ENCODE data around the gene ZPLD1.

The ZPLD1 gene

DNA sequence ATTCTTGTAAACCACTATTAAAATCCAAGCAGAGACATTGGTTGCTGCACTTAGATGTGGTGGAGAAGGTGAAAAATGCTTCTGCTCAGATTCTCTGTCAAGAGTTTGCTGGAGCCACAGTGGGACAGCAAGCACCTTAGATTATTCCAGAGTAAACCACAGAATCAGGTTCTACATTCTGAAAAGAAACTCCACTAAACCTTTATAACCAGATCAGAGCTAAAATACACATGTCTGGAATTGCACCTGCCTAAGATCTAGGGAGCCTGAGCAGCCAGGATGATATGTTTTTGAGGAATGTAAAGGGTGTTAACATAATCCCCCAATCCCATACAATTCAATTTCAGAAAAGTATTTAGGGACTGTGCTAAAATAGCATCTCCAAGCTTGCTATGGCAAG is at the start of gene ZPLD1:
Gene ZPLD1, plus strand, starts transcription at position 301 of the 400 bp plus-strand sequence. CDS start 3,473 bp downstream, outside the sequence.
- no peak for DNase-seq (ENCODE audit: low read depth)

DNA sequence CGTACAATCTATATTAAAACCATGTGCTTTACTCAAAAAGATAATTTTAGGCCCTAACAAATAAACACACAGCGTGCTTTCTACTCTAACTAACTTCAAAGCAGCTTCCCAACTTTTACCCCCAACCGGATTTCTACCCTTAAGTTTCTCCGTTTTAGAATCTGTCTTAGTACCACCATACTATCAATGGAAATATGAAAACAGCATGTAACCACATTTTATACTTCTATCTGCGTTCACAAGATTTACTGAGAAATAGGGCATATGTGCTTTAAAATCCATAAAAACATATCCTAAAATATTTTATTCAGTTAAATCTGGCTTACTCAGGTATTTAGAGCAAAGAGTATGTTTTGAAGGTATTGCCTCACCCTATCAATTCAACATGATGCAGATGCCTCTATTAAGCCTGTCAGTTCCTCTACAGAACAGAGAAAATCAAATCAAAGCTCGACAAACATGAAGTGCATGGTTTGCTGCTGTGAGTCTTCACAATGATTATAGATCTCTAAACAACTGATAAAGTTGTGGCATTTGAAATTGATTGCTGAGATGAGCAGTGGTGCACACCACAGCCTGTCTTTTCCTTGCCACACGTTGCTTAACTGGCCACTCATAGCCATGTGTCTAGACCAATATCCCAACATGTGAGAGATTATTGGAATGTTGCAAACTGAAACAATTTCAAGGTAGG is 44.5 kb upstream of the ZPLD1 start:
- no peak for DNase-seq (ENCODE audit: low read depth)

DNA sequence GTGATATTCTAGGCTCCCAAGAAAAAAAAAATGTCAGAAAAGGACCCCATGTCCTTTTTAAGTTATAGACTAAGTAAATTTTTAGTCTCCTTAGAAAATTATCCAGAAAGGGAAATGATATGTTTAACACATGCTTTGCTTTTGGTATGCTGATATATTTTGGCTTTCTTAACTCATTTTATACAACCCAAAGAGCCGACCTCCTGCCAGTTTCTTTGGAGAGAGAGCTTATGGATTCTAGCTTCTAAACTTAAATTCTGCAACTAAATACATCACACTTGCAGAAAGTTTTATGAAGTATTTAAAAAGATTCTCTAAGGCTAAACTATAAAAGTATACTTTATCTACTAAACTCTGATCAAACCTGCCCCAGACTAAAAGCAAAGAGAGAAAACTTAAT is 43.9 kb upstream of the ZPLD1 start:
- DNase-seq (ENCODE audit: low read depth) = no peak

DNA sequence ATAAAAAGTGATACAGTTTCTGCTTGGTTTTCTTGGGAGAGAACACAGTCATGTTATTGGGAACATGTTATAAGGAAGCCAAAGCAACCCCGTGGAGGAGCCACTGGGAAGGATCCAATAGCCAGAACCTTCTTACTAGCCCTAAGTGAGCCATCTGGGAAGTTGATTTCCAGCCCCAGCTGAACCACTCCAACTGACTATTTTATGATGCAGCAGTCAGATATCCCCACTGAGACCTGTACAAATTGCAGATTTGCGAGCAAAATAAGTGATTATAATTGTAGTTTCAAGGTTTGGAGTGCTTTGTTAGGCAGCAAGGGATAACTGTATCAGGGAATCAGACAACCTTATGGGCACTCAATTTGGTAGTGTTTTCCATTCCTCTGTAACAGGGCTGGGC is 43.3 kb upstream of the ZPLD1 start:
- DNase-seq (ENCODE audit: low read depth) = no peak

DNA sequence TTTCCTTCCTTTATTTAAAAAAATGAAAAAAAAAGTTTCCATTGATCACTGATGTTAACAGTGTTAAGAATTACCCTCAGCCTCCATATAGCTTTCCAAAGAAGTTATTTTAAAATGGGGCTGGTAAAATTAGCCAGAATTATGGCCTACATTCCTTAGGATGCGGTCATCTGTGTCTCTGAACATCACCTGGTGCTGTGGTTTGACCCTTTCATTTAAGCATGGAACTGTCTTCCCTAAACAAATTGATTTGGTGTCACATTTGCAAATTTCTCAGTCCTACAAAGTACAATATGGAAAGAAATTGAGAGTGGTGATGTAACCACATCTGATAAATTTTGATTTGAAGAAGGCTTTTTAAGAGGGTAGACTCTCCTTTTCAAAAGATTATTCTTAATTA is 40.3 kb upstream of the ZPLD1 start:
- no peak for DNase-seq (ENCODE audit: low read depth)

DNA sequence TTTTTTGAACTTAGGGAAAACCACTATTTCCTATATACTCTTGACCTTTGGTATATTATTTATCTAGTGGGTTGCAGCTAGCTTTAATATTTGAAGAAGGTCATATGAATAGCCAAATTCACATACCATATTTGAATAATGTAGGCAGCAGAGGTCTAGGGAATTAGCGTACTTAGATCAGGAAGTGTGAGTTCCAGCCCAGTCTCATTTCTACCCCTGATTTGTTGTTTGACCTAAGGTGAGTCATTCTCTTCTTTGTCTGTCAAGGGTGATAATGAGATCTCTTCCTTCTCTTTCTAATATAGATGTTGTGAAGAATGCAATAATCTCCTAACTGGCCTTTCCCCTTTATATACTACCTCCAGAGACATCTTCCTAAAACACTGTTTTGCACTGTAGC is 36.6 kb upstream of the ZPLD1 start:
- DNase-seq (ENCODE audit: low read depth) = no peak

DNA sequence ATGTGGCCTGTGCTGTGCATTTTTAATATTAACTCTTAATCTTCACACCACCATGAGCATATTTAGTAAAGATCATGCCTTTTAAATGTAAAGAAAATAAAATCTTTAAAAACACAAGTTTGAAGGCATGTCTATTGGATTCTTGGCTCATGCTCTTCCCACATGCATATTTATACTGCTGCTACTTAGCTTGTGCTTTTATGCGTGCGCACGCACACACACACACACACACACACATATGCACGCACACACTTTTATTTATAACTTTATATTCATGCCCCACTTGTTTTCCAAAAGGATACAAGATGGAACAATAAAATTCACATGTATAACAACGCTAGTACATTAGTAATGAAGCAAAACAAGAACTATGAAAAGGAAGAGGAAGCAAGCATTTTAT is 36.1 kb upstream of the ZPLD1 start:
- DNase-seq (ENCODE audit: low read depth) = no peak

DNA sequence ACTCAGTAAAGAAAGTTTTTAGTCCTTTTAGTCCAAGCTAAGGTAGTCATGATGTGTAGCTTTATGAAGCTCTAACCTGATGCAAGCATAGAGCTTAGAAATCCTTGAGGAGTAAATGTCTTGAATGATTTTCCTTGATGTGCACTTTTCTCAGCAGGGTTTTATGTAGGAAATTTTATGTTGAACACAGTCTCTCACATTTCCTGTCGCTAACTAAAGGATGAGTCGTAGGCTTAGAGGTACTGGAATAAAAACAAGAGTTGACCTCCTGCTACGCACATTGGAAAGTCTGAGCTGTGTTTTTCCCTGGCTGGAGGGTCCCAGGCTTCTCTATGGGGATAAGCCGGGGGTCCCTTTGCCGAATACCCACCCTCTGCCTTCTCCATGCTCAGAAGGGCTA is 34.7 kb upstream of the ZPLD1 start:
- DNase-seq (ENCODE audit: low read depth) = peak; percentile 50

DNA sequence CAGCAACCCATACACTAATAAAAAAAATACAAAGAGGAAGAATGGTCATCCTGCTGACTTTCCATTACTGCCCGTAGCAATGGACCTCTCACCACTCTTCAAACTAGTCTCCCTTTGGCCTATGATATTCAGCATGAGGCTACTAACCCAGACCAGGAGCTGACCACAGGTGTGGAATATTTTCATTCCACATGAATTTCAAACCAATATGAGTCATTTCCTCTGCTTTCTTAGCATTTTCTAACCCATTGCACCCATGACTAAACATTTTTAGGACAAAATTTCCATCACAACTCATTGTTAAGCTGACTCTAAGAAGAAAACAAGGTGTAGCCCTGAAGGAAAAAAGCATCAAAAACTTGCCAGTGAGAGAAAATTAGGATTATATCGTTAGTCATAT is 34.0 kb upstream of the ZPLD1 start:
- peak; percentile 86 for DNase-seq (ENCODE audit: low read depth)

DNA sequence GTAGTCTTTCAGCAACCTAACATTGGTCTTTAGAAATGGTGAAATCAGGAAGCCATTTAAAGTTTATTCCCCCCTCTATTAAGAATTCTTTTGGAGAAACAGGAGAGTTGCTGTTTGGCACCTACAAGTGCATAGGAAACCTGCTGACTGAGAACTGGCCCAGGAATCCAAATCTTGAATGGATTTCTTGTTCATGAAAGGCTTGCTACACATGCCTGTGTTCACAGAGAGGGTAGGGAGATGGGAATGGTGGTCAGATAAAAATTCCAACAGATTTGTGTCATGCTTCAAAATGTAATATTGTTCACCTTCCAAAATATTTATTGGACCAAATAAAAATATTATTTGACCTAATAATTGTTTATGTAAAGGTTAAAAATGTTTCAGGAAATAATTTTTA is 24.2 kb upstream of the ZPLD1 start:
- DNase-seq (ENCODE audit: low read depth) = no peak

DNA sequence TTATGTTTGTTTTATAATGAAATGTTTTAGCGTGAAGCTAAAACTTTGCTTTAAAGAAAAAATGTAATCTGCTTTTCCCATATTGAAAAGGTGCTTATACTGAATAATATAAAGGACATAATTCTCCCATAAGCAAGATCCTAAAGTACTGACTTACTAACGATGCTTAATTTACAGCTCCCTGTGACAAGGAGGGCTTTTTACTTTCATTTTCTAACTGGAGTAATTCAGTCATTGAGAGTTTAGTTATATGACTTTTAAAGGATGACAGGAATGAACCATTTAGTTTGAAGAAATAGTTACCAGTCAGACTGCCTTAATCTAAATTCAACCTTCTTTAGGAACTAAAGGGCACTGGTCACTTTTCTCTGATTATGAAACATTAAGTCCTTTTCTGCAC is 19.3 kb upstream of the ZPLD1 start:
- peak; percentile 16 for DNase-seq (ENCODE audit: low read depth)

DNA sequence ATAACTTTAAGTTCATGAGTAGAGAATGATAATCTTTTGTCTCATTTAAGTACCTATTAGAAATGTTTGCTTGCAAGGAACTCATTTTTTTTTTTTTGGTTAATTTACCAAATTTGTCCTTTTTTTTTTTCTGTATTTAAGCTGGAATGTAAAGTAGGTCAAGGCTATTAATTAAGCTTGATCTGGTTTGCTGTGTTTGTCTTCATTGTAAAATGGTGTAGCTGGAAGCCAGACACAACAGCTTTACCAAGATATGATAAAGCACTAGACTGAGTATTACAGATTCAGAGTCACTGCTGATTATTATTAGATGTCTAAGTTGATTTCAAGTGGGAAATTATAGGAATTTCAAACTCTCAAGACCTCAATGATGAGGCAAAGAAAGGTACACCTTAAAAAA is 15.0 kb upstream of the ZPLD1 start:
- DNase-seq (ENCODE audit: low read depth) = no peak

DNA sequence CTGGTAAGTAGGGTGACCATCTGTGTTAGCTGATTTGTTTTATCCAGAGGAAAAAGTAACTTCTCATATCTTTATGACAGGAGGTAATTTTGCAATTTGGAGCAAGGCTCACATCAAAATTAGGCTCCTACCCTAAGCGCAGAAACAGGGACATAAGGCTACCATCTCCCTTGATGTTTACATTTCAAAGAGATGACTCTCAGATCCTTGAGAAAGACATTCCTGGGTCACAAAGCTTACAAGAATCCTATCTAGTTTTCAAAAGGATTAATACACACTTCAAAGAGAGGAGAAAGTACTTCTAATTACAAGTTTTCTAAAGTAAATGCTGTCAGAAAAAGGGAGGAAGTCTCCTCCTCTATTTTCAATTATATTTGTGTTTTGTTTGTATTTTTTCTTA is 7.0 kb downstream of the ZPLD1 start:
- DNase-seq (ENCODE audit: low read depth) = peak; percentile 57

DNA sequence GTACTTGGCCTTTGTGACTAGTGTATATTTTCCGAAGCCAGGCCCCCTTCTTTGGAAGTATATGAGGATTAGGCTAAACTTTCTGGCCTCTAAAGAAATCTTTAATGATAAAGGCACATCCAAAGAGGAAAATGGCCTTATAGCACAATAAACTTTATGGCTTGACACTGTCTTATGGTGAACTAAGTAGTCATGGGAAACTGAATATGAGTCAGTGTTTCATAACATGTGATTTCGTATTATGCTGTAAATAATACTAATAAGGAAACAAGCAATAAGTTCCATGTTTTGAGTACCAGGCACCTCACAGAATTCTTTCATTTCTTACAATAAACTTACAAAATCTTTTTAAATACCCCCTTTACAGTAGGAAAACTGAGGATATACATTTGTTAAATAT is 8.2 kb downstream of the ZPLD1 start:
- DNase-seq (ENCODE audit: low read depth) = peak; percentile 33

DNA sequence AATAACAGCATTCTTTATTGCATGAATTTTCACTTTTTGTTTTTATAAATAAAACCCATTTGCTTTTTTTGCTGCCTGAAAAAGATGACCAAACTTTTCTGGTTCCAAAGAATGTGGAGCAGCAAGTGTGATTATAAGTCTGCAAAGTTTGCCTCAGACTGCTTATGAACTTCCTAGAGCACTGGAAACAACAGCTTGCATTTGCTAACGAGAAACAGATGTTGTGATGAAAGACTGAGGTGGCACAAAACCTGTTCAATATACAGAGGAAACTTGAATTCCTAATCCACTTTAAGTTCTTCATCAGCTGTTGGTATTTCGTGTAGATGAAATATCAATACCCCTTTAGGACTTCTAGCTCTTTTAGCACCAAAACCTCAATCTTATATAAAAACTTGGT is 9.3 kb downstream of the ZPLD1 start:
- DNase-seq (ENCODE audit: low read depth) = peak; percentile 21

DNA sequence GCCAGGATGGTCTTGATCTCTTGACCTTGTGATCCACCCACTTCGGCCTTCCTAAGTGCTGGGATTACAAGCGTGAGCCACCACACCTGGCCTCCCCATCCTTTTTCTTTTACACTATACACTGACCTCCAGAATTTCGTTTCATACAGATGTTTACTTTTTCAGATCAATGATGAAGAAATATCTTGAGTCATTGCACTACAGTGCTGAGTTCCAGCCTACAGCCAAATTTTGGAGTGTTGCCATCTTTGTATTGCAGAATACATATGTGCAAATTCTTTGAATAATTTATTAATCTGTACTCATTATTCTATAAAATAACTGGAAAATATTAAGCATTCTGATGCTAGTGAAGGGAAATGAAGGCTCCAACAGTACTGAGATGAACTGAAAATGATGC is 12.5 kb downstream of the ZPLD1 start:
- peak; percentile 68 for DNase-seq (ENCODE audit: low read depth)

DNA sequence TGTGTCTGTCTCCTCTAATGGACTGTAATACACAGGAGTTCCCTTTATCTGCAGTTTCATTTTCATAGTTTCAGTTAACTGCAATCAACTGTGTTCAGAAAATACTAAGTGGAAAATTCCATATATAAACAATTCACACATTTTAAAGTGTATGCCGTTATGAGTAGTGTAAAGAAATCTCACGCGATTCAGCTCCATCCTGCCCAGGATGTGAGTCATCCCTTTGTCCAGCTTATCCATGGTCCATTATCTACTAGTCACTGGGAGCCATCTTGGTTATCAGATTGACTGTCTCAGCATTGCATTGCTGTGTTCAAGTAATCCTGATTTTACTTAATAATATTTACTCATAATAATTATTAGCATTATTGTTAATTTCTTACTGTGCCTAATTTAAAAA is 14.5 kb downstream of the ZPLD1 start:
- peak; percentile 58 for DNase-seq (ENCODE audit: low read depth)

DNA sequence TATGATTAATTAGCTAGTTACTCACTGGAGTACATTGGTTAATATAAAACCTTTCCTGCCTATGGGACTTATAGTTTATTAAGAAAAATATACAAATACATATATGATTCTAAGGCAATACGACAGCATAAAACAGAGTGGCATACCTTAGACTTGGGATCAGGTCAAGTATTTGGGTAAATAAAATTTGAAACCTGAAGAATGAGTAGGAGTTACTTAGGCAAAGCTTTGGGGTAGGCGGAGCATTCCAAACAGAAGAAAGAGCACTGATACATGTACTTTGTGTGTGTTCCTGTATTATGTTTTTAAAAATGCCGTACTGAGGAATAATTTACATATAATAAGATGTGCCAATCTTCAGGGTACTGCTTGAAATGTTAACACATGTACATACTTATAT is 15.1 kb downstream of the ZPLD1 start:
- no peak for DNase-seq (ENCODE audit: low read depth)

DNA sequence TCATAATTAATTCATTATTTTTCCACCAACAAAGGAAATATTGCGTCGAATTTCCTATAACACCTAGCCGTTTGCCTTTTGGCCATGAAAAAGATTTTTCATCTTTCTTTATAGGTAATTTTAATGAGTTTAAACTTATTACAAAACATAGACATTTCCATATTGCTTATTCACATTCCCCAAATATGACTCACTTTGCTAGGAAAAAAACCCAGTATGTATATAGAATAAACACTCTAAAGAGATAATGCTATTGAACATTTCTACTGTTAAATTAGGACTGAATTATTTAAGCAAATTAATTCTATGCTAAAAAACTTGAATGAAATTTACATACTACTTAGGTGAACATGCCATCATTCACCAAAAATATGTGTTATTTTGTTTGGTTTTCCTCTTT is 16.2 kb downstream of the ZPLD1 start:
- DNase-seq (ENCODE audit: low read depth) = peak; percentile 51

DNA sequence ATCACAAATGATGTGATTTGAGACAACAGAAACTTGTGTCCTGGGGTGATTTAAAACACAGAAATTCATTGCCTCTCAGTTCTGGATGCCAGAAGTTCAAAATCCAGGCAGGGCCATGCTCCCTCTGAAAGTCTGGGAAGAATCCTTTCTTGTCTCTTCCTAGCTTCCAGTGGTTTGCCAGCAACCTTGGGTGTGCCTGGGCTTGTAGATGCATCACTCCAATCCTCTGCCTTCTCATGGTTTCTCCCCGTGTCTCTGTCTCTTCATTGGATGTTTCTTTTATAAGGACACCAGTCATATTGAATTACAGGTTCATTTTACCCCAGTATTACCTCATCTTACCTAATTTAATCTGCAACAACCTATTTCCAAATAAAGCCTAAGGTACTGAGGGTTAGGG is 16.7 kb downstream of the ZPLD1 start:
- no peak for DNase-seq (ENCODE audit: low read depth)

DNA sequence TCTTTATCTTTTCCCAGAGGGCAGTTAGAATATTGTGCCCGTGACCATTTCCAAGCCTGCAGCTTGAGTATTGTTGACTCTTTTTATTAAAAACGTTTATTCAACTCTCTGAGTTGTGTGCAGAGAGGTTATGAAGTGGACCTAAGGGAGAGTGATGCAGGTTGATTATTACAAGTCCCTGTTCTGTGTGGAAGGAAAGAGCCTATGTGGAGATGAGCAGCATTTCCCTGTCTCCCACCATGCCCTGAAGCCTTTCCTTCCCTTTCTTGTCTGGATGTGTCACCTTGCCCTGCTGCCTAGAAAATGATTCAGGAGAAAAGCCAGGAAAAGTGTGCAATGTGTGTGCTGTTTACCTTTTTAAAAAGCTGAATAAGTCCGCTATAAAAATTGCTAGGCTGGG is 19.4 kb downstream of the ZPLD1 start:
- DNase-seq (ENCODE audit: low read depth) = peak; percentile 15

DNA sequence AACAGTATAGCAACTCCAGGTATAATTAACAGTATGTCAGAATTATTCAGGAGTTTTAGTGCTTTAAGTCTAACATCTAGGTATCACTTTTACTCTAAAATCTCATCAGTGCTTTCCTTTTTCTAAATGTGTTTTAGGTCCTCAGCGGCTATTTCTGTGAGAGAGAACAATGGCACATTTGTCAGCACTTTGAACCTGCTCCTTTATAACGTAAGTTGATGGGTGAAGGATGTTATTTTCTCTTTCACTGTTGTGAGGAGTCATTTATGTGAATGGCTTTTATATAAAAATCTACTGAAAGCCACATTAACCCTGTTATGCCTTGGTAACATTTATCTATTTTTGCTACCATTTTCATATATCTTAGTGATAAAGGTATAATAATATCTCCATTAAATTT is 22.8 kb downstream of the ZPLD1 start:
- DNase-seq (ENCODE audit: low read depth) = no peak

DNA sequence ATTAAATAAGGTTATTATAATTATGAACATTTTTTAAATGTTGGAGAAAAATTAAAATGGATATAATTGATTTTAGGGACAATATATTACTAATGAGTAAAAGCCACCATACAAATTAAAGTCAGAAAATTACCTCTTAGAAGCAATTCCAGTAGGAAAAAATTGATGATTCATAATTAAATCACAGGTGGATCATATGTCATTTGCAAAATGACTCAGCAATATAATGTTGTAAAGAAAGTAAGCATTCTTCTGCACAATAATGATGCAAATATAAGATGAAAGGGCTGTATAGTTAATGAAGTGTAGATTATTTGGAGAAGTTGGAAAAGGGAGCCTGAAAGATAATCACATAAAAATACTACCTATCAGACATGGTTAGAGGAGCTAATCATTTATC is 25.8 kb downstream of the ZPLD1 start:
- peak; percentile 72 for DNase-seq (ENCODE audit: low read depth)

DNA sequence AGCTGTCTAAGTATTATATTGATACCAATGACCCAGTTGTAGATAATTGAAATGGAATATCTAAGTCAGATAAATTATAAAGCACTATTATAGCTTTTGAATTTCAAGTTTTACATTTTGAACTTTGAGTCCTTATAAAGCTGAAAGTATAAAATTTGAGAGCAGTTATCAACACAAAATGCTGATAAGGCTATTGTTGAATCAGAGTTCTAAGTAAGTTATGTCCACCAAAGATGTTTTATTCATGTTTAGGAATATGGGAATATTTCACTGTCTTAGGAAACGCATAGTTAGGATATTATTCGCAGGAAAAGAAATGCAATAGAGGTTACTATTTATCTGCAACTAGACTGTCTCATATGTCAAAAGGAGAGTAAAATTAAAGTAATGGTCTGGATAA is 29.4 kb downstream of the ZPLD1 start:
- no peak for DNase-seq (ENCODE audit: low read depth)

DNA sequence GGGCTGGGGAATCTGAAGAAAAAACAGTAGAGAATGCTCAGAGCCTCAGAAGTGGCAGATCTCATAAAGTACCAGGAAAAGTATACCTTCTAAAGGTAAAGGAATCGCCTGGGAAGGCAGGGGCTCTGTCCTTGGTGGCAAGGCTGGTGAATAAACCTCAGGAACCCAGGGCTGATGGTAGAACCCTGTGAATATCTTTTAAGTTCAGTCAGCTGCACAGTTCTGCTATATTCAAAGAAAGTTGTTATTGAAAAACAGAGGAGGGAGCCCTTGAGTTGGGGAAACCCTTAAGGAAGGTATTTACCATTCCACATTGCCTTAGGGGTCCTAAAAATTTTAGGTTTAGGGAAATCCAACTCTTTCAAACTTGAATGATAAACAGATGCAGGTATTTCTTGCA is 31.2 kb downstream of the ZPLD1 start:
- DNase-seq (ENCODE audit: low read depth) = peak; percentile 28

Measured in ELR (cell line).